GM23248 (cell line): Measurements from ENCODE around the gene ATP9A. TPM values are rescaled to one million over a fixed set of nuclear protein-coding genes. Genes with fewer than 3 reads are reported as not detected.

ENCODE experiments used
- DNase-seq: peaks from one replicate; pipeline ENCODE4 v3.0.0-alpha.2; 2015
- H2AFZ ChIP-seq: fragments of 200-600 bp; sonication (generic); 2 replicates; pipeline ENCODE4 v1.6.1; 2016; ENCODE audit warnings: antibody characterized with exemption
- H3F3A ChIP-seq: fragments of 200-600 bp; sonication (generic); 2 replicates; pipeline ENCODE4 v1.6.1; 2016; ENCODE audit warnings: mild to moderate bottlenecking, antibody characterized with exemption, mixed run types; ENCODE audit not compliant: insufficient read depth
- H3K27ac ChIP-seq: fragments of 200-600 bp; sonication (generic); 2 replicates; pipeline ENCODE4 v1.5.1; 2016; ENCODE audit warnings: mild to moderate bottlenecking
- H3K27me3 ChIP-seq: fragments of 200-600 bp; sonication (generic); replicated peaks from 2 replicates; pipeline ENCODE4 v1.6.1; 2016; ENCODE audit warnings: mild to moderate bottlenecking; ENCODE audit not compliant: insufficient read depth
- H3K36me3 ChIP-seq: fragments of 200-600 bp; sonication (generic); 2 replicates; pipeline ENCODE4 v1.6.1; 2016; ENCODE audit warnings: low read depth, mild to moderate bottlenecking
- H3K4me1 ChIP-seq: fragments of 200-600 bp; sonication (generic); 2 replicates; pipeline ENCODE4 v1.6.1; 2016; ENCODE audit warnings: mild to moderate bottlenecking; ENCODE audit not compliant: insufficient read depth
- H3K4me2 ChIP-seq: fragments of 200-600 bp; sonication (generic); one replicate; pipeline ENCODE4 v1.6.1; 2016; ENCODE audit warnings: mild to moderate bottlenecking; ENCODE audit not compliant: unreplicated experiment
- H3K4me3 ChIP-seq: fragments of 200-600 bp; sonication (generic); 2 replicates; pipeline ENCODE4 v1.5.1; 2016; ENCODE audit warnings: mild to moderate bottlenecking
- H3K79me2 ChIP-seq: fragments of 200-600 bp; sonication (generic); 2 replicates; pipeline ENCODE4 v1.6.1; 2016; ENCODE audit warnings: mild to moderate bottlenecking; ENCODE audit not compliant: insufficient read depth
- H3K9ac ChIP-seq: fragments of 200-600 bp; sonication (generic); 2 replicates; pipeline ENCODE4 v1.6.1; 2016; ENCODE audit warnings: mild to moderate bottlenecking
- H3K9me2 ChIP-seq: fragments of 200-600 bp; sonication (generic); 2 replicates; pipeline ENCODE4 v1.6.1; 2016; ENCODE audit warnings: mixed run types, mild to moderate bottlenecking, moderate library complexity; ENCODE audit not compliant: insufficient read depth
- H3K9me3 ChIP-seq: fragments of 200-600 bp; sonication (generic); one replicate; pipeline ENCODE4 v1.6.1; 2017; ENCODE audit warnings: low read depth
- H4K20me1 ChIP-seq: fragments of 200-600 bp; sonication (generic); 2 replicates; pipeline ENCODE4 v1.6.0; 2016; ENCODE audit not compliant: insufficient read depth
- EZH2 ChIP-seq: fragments of 200-600 bp; sonication (generic); IDR thresholded peaks from 2 replicates; pipeline ENCODE4 v1.6.1; 2018; ENCODE audit warnings: antibody characterized with exemption, mild to moderate bottlenecking; ENCODE audit not compliant: insufficient read depth, poor library complexity, severe bottlenecking
- EZH2phosphoT487 ChIP-seq: fragments of 200-600 bp; sonication (generic); IDR thresholded peaks from 2 replicates; pipeline ENCODE4 v1.6.1; 2018; ENCODE audit warnings: antibody characterized with exemption, moderate library complexity, mild to moderate bottlenecking, low read depth; ENCODE audit not compliant: insufficient read depth
- WGBS, 2 experiments: methylation state at CpG; one replicate each; pipeline ENCODE4 v1.1.6; 2015 to 2017; ENCODE audit warnings: low lambda C conversion rate in 2 of 2, low coverage in 1 of 2; ENCODE audit errors: missing lambda C conversion rate in 2 of 2; 5-methylcytosine and 5-hydroxymethylcytosine counted together
- in situ Hi-C: fragments of 300-500 bp; cut with MboI; formaldehyde crosslinking; loops from 2 replicates; pipeline ENCODE4 v1.15.0; 2020
- polyA plus RNA-seq: library from polyadenylated mRNA; unstranded; fragments of >200 nt; fragmentation: Nextera tagmentation; extraction: Ambion mirVana; gene quantifications from 2 replicates; pipeline ENCODE4 v1.2.1, GENCODE V29; 2016
- total RNA-seq: library from RNA; depleted of rRNA; stranded (reverse); fragments of >200 nt; shearing (Covaris generic); gene quantifications from 2 replicates; pipeline ENCODE4 v1.2.3, GENCODE V29; 2014

Gene ATP9A
- total and polyA plus RNA-seq, 2 experiments from 2014 or later: 6.9 to 15.9 TPM

DNA sequence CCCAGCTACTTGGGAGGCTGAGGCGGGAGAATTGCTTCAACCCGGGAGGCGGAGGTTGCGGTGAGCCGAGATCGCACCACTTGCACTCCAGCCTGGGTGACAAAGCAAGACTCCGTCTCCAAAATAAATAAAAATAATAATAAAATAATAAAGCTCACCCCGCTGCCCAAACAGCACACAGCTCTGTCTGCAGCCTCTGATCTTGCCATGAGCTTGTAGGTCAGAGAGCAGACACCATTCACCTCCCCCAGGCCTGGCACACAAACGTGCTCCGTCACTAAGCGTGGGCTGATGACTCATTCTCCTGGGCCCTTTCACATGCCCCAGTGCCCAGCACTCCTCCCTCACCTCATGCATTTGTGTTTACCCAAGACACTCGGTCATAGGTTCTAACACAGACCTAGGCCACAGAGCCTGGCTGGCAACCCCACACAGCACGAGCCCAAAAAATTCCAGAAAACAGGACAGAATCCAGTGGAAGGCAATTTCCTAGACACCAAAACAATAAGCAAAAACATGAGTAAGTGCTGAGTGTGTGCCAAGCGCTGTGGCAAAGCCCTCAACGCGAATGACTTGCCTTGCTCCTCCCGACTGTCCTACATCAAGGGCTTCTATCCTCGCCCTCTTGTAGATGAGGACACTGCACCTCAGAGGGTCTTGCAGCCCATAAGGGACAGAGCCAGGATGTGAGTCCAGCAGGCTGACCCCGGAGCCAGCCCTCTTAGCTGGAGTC is 18.0 kb downstream of the ATP9A start:
- Histone ChIP-seq H3K9me2 (no peaks in the 10 kb centered on the region), H3K4me1 (peaks cover 41% of the 10 kb centered on the region), H3K9me3 (no peaks in the 10 kb centered on the region), H3K4me2 (peak overlapping the region; percentile 29), H2AFZ (peak overlapping the region; percentile 18; the same call in 1 of the 2 replicates), H4K20me1 (no peaks in the 10 kb centered on the region), H3F3A (peaks cover 33% of the 10 kb centered on the region), H3K27ac (peak overlapping the region; percentile 97), H3K4me3 (peak overlapping the region; percentile 38), H3K9ac (peak overlapping the region; percentile 77), H3K79me2 (peaks cover 51% of the 10 kb centered on the region), H3K36me3 (no peaks in the 10 kb centered on the region), H3K27me3 (no peaks in the 10 kb centered on the region)
- TF ChIP-seq EZH2phosphoT487 (no peak), EZH2 (no peak)
- peak; percentile 98 for DNase-seq
- in situ Hi-C loops: no loop called here
- WGBS, 2 experiments: 4 to 5% methylated on average over 19 of the region's 19 CpGs

- Histone ChIP-seq H3K36me3 (no peaks in the 10 kb centered on the region), H3K27me3 (no peaks in the 10 kb centered on the region), H2AFZ (no peak overlapping the region), H3K4me1 (peaks cover 45% of the 10 kb centered on the region), H4K20me1 (no peaks in the 10 kb centered on the region), H3K27ac (peak overlapping the region; percentile 97), H3K9ac (peak overlapping the region; percentile 77), H3K4me3 (peak overlapping the region; percentile 38), H3K79me2 (peaks cover 50% of the 10 kb centered on the region), H3K9me3 (no peaks in the 10 kb centered on the region), H3K9me2 (no peaks in the 10 kb centered on the region), H3F3A (peaks cover 34% of the 10 kb centered on the region), H3K4me2 (peak overlapping the region; percentile 29)
- in situ Hi-C loops: no loop called here
- peak; percentile 85 for DNase-seq
- 4 to 8% methylated on average over 1 of the region's 1 CpG for WGBS, 2 experiments
- TF ChIP-seq EZH2 (no peak), EZH2phosphoT487 (no peak)
Observed at GRCh38 chr20:51749674-51750036, 18.5 kb downstream of the ATP9A start.

DNA sequence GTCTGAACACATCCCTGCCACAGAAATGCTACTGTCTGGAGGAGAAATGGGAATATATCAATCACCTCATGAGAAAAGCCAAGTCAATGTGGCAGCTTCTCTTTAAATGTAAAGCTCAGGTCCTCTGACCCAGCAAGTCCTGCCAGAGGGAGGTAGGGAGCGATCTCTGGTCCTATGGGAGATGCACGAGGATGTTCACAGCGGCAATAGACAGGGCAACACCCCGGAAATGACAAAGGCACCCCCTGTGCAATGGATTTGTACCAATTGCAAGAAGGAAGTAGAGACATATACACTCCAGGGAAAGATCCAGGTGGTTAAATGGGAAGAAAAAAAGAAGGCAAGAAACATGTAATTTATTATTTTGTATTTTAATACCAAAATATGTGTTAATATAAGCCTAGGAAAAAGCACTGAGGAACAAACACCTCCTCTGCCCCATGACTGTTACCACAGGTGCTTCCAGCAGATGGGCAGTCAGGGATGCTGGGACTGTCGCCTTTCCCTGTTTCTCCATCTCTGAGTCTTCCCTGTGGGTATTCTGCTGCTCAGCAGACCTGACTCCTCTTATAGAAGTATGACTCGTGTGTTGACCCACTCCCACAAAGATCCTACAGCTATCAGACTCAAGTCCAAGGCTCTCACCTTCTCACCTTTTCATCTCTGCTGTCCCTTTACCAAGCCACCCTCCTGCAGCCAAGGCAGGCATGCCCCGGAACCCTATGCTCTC is 20.8 kb downstream of the ATP9A start:
- Histone ChIP-seq H3K4me3 (no peak overlapping the region), H3K27ac (no peak overlapping the region), H3K36me3 (no peaks in the 10 kb centered on the region), H3K9ac (no peak overlapping the region), H3K79me2 (peaks cover 38% of the 10 kb centered on the region), H4K20me1 (no peaks in the 10 kb centered on the region), H2AFZ (no peak overlapping the region), H3K4me2 (no peak overlapping the region), H3K9me3 (no peaks in the 10 kb centered on the region), H3K27me3 (no peaks in the 10 kb centered on the region), H3K4me1 (peaks cover 50% of the 10 kb centered on the region), H3F3A (peaks cover 26% of the 10 kb centered on the region), H3K9me2 (no peaks in the 10 kb centered on the region)
- no peak for TF ChIP-seq EZH2phosphoT487
- no peak for TF ChIP-seq EZH2
- no peak for DNase-seq
- in situ Hi-C loops: no loop called here
- WGBS, 2 experiments: 94 to 96% methylated on average over 7 of the region's 7 CpGs

DNA sequence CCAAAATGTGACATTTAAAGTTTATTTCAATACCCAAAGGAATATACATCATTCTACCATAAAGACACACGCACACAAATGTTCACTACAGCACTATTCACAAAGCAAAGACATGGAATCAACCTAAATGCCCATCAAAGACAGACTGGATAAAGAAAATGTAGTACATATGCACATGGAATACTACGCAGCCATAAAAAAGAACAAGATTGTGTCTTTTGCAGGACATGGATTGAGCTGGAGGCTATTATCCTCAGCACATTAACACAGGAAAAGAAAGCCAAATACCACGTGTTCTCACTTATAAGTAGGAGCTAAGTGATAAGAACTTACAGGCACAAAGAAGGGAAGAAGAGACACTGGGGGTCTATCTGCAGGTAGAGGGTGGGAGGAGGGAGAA is 22.4 kb downstream of the ATP9A start:
- no peak for DNase-seq
- peaks cover 16% of the 10 kb centered on the region for H3F3A ChIP-seq
- H3K4me1 ChIP-seq: peaks cover 42% of the 10 kb centered on the region
- no peak overlapping the region for H3K9ac ChIP-seq
- H2AFZ ChIP-seq: no peak overlapping the region
- no peaks in the 10 kb centered on the region for H3K9me2 ChIP-seq
- WGBS, 2 experiments: 97 to 99% methylated on average over 3 of the region's 3 CpGs
- no peak overlapping the region for H3K4me3 ChIP-seq
- peaks cover 47% of the 10 kb centered on the region for H3K79me2 ChIP-seq
- H3K4me2 ChIP-seq: no peak overlapping the region
- no peaks in the 10 kb centered on the region for H3K27me3 ChIP-seq
- no peaks in the 10 kb centered on the region for H4K20me1 ChIP-seq
- no peaks in the 10 kb centered on the region for H3K9me3 ChIP-seq
- in situ Hi-C loops: no loop called here
- H3K36me3 ChIP-seq: no peaks in the 10 kb centered on the region
- H3K27ac ChIP-seq: no peak overlapping the region
- no peak for TF ChIP-seq EZH2phosphoT487
- no peak for TF ChIP-seq EZH2
